ENCODE results near the gene KRTAP16-1. TPM values are rescaled to one million over a fixed set of nuclear protein-coding genes. Genes with fewer than 3 reads are reported as not detected.
A peak's percentile ranks its signal among the peaks of the same experiment; 100 is the strongest.

The KRTAP16-1 gene
- total and polyA plus RNA-seq, 2 of the 8 experiments (the other 6 are each of a cell fraction or from before 2014, with no cell fraction given) = not detected

- FAIRE-seq (no peak), DNase-seq (ENCODE audit: low read depth in 1 of 2, low spot score in 2 of 2) (peak in 1 of 2 experiments; percentile 3)
- Histone ChIP-seq H3K23me2 (ENCODE audit: low read depth, low read length) (no peaks in the 10 kb centered on the region), H4K91ac (replicated peaks; ENCODE audit: insufficient read length, low read length) (no peak overlapping the region), H2BK120ac (replicated peaks; ENCODE audit: low read depth, low read length) (no peak overlapping the region), H3K18ac (ENCODE audit: extremely low read depth, low read length) (no peak overlapping the region), H3K4me2 (ENCODE audit: insufficient read depth in 1 of 2, low read depth in 2 of 2, low read length in 2 of 2) (no peak overlapping the region), H3K9me3 (ENCODE audit: insufficient read depth in 2 of 2, low read depth in 1 of 2, low read length in 1 of 2) (peaks cover 0 to 10% of the 10 kb centered on the region in 2 experiments; a peak in 2 of 4 replicates), H2AFZ (ENCODE audit: low read length) (no peak overlapping the region), H4K8ac (ENCODE audit: extremely low read depth, insufficient read depth, low read length) (no peak overlapping the region), H3K36me3 (ENCODE audit: control insufficient read depth in 2 of 4, insufficient read depth in 4 of 4, low read length in 3 of 4) (no peaks in the 10 kb centered on the region), H3K27me3 (replicated peaks in 1 of 4; ENCODE audit: control insufficient read depth in 3 of 4, extremely low read depth in 1 of 4, insufficient read depth in 3 of 4, low read length in 3 of 4) (no peaks in the 10 kb centered on the region), H3K4ac (replicated peaks; ENCODE audit: insufficient read length, low read depth, low read length) (no peak overlapping the region), H2BK12ac (ENCODE audit: low read depth, low read length) (no peak overlapping the region), H2BK20ac (ENCODE audit: low read length) (no peak overlapping the region), H3K27ac (ENCODE audit: low read depth, low read length) (no peak overlapping the region), H4K20me1 (replicated peaks in 1 of 2; ENCODE audit: control insufficient read depth in 1 of 2, insufficient read depth in 2 of 2, low read length in 2 of 2) (no peaks in the 10 kb centered on the region), H2BK5ac (ENCODE audit: low read depth, low read length) (no peak overlapping the region), H3K79me2 (ENCODE audit: control insufficient read depth in 1 of 2, insufficient read depth in 2 of 2, low read length in 2 of 2) (no peaks in the 10 kb centered on the region), H3K4me1 (replicated peaks in 1 of 4; ENCODE audit: control insufficient read depth in 3 of 4, insufficient read depth in 4 of 4, low read length in 3 of 4) (no peaks in the 10 kb centered on the region), H2BK15ac (ENCODE audit: low read length) (no peak overlapping the region), H3K4me3 (ENCODE audit: extremely low read depth in 1 of 4, insufficient read depth in 2 of 4, low read depth in 3 of 4, low read length in 4 of 4) (no peak overlapping the region), H4K5ac (ENCODE audit: insufficient read length, low read depth, low read length) (no peak overlapping the region), H3K9ac (replicated peaks in 1 of 4; ENCODE audit: extremely low read depth in 1 of 4, low read depth in 3 of 4, low read length in 3 of 4) (no peak overlapping the region), H3K14ac (ENCODE audit: insufficient read length) (no peak overlapping the region), H3K79me1 (ENCODE audit: low read depth, low read length) (no peaks in the 10 kb centered on the region), H2AK5ac (ENCODE audit: low read depth, low read length) (no peak overlapping the region), H3K23ac (ENCODE audit: insufficient read length) (no peak overlapping the region), H3K56ac (replicated peaks; ENCODE audit: insufficient read length, low read depth, low read length) (no peak overlapping the region)
- TF ChIP-seq NRF1 (IDR thresholded peaks at IDR 0.05; ENCODE audit: low read depth, low read length) = no peak
- no peak for TF ChIP-seq TEAD4 (IDR thresholded peaks at IDR 0.05; ENCODE audit: low read depth, low read length)
- ChIA-PET POLR2A (ENCODE audit: partially characterized antibody) (no interaction called here), CTCF (ENCODE audit: partially characterized antibody) (interaction anchor here (1.0 to 1.5 kb wide), 5 partner anchors 9 to 210 kb away, joined by 3 to 6 read pairs (median 3); no protein-coding TSS in a partner anchor)
- 97% methylated on average over 5 of the region's 5 CpGs; no CpG with 5 or more reads in 1 of the 2 experiments for WGBS, 2 experiments (ENCODE audit: extremely low coverage in 1 of 2, insufficient coverage in 1 of 2, insufficient read length in 1 of 2, insufficient replicate concordance in 2 of 2, low coverage in 1 of 2, low lambda C conversion rate in 2 of 2, missing lambda C conversion rate in 1 of 2)
These were observed 29.9 kb upstream of the KRTAP16-1 start for GRCh38 chr17:41338961-41339485.
